ENCODE results near the gene FIZ1. TPM values are rescaled to one million over a fixed set of nuclear protein-coding genes. Genes with fewer than 3 reads are reported as not detected.

Gene FIZ1
- total RNA-seq, 1 donor from 2014 or later, result 4.8 TPM

DNA sequence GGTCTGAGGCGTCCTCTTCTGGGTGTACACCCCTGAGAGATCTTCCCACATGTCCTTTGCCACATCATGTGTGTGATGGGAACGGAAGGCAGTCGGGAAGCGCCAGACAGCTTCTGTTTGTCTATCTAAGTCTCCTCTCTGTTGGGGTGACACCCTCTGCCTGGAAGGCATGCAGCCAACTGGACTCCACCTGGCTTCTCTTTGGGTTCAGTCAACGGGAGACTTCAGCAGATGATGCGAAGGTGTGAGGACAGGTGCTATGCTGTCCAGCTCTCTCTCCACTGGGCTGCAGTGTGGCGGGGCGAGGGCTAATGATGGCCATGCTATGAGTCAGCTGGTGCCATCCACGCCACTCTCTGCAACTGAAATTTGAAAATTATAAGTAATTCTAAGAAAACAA, 39.6 kb downstream of the FIZ1 start:
- no peaks in the 10 kb centered on the region for H3K36me3 ChIP-seq
- Mint-ChIP-seq H3K4me1 (peaks cover 36% of the 10 kb centered on the region), H3K36me3 (no peaks in the 10 kb centered on the region), H3K27ac (peak overlapping the region; percentile 42), H3K9me3 (no peaks in the 10 kb centered on the region), H3K27me3 (ENCODE audit: insufficient read depth, low read depth) (peaks cover 13% of the 10 kb centered on the region), H3K4me3 (no peak overlapping the region)
- H3K27ac ChIP-seq, result no peak overlapping the region
- no peak overlapping the region for H3K4me3 ChIP-seq
- H4K20me1 ChIP-seq (ENCODE audit: low read depth), result no peaks in the 10 kb centered on the region
- no peaks in the 10 kb centered on the region for H3K9me3 ChIP-seq (ENCODE audit: low read depth)
- H2AFZ ChIP-seq (replicated peaks), result no peak overlapping the region
- no peak overlapping the region for H3K4me2 ChIP-seq
- DNase-seq (ENCODE audit: low spot score), result no peak
- no peaks in the 10 kb centered on the region for H3K79me2 ChIP-seq (ENCODE audit: low read depth)
- TF ChIP-seq EZH2 (IDR thresholded peaks at IDR 0.05) (no peak), EZH2phosphoT487 (IDR thresholded peaks at IDR 0.05) (no peak)
- TF ChIP-seq, protein P1, sequence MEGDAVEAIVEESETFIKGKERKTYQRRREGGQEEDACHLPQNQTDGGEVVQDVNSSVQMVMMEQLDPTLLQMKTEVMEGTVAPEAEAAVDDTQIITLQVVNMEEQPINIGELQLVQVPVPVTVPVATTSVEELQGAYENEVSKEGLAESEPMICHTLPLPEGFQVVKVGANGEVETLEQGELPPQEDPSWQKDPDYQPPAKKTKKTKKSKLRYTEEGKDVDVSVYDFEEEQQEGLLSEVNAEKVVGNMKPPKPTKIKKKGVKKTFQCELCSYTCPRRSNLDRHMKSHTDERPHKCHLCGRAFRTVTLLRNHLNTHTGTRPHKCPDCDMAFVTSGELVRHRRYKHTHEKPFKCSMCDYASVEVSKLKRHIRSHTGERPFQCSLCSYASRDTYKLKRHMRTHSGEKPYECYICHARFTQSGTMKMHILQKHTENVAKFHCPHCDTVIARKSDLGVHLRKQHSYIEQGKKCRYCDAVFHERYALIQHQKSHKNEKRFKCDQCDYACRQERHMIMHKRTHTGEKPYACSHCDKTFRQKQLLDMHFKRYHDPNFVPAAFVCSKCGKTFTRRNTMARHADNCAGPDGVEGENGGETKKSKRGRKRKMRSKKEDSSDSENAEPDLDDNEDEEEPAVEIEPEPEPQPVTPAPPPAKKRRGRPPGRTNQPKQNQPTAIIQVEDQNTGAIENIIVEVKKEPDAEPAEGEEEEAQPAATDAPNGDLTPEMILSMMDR (IDR thresholded peaks at IDR 0.05), result no peak
- peaks cover 9% of the 10 kb centered on the region for H3F3A ChIP-seq (ENCODE audit: low read depth)
- H3K27me3 ChIP-seq, result no peaks in the 10 kb centered on the region
- no peak overlapping the region for H3K9ac ChIP-seq
- peaks cover 9% of the 10 kb centered on the region for H3K4me1 ChIP-seq

DNA sequence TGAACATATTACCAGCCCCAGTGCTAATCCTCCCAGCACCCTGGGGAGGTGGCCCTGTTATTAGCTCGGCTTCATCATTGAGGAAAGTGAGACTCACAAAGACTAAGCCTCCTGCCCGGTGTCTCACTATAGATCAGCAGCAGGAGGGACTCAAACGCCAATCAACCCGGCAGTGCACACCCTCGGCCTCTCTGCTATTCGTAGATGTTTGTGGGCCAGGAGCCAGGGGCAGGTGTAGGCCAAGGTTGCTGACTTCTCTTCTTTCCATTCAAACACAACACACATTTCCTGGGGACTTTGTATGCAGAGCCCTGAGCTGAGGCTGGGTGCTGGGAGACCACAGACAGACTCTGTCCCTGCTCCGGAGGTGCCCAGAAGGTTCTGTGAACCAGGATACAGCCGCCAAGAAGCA, 44.6 kb downstream of the FIZ1 start:
- no peaks in the 10 kb centered on the region for H3K27me3 ChIP-seq
- no peaks in the 10 kb centered on the region for H3K36me3 ChIP-seq
- H3K9me3 Mint-ChIP-seq, result no peaks in the 10 kb centered on the region
- peak overlapping the region; percentile 45 for H3K4me2 ChIP-seq
- peaks cover 61% of the 10 kb centered on the region for H3K4me1 Mint-ChIP-seq
- no peak overlapping the region for H2AFZ ChIP-seq (replicated peaks)
- H3K4me3 Mint-ChIP-seq, result peak overlapping the region; percentile 62
- DNase-seq (ENCODE audit: low spot score), result peak; percentile 70
- no peak overlapping the region for H3K4me3 ChIP-seq
- no peak overlapping the region for H3K27ac ChIP-seq
- H3K4me1 ChIP-seq, result peaks cover 48% of the 10 kb centered on the region
- no peak for TF ChIP-seq EZH2 (IDR thresholded peaks at IDR 0.05)
- TF ChIP-seq EZH2phosphoT487 (IDR thresholded peaks at IDR 0.05), result no peak
- TF ChIP-seq, protein P1 (IDR thresholded peaks at IDR 0.05), result no peak
- no peak overlapping the region for H3K9ac ChIP-seq
- no peaks in the 10 kb centered on the region for H3K36me3 Mint-ChIP-seq
- H3F3A ChIP-seq (ENCODE audit: low read depth), result peaks cover 48% of the 10 kb centered on the region
- peak overlapping the region; percentile 85 for H3K27ac Mint-ChIP-seq
- H3K79me2 ChIP-seq (ENCODE audit: low read depth), result no peaks in the 10 kb centered on the region
- no peaks in the 10 kb centered on the region for H3K9me3 ChIP-seq (ENCODE audit: low read depth)
- H4K20me1 ChIP-seq (ENCODE audit: low read depth), result no peaks in the 10 kb centered on the region
- H3K27me3 Mint-ChIP-seq (ENCODE audit: insufficient read depth, low read depth), result peaks cover 20% of the 10 kb centered on the region

DNA sequence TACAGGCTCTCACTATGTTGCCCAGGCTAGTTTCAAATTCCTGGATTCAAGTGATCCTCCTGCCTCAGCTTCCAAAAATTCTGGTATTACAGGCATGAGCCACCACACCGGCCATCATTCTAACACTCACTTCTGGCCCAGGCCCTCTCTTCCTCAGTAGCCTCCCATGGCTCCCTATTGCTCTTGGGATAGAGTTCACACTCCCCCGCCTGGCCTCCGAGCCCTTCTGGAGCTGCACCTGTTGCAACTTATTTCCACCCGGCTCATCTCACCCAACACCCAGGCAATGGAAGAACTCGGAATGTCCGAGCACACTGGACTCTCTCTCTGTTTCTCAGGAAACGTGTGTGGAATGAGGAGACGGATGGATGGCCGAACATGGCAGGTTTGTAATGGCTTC, 45.0 kb downstream of the FIZ1 start:
- Histone ChIP-seq H3K4me3 (no peak overlapping the region), H3F3A (ENCODE audit: low read depth) (peaks cover 53% of the 10 kb centered on the region), H3K4me2 (peak overlapping the region; percentile 45), H3K9ac (no peak overlapping the region), H4K20me1 (ENCODE audit: low read depth) (no peaks in the 10 kb centered on the region), H3K27me3 (no peaks in the 10 kb centered on the region), H3K27ac (no peak overlapping the region), H2AFZ (replicated peaks) (no peak overlapping the region), H3K36me3 (no peaks in the 10 kb centered on the region), H3K4me1 (peaks cover 48% of the 10 kb centered on the region), H3K9me3 (ENCODE audit: low read depth) (no peaks in the 10 kb centered on the region), H3K79me2 (ENCODE audit: low read depth) (no peaks in the 10 kb centered on the region)
- H3K27me3 Mint-ChIP-seq (ENCODE audit: insufficient read depth, low read depth), result peaks cover 20% of the 10 kb centered on the region
- peaks cover 65% of the 10 kb centered on the region for H3K4me1 Mint-ChIP-seq
- DNase-seq (ENCODE audit: low spot score), result no peak
- H3K9me3 Mint-ChIP-seq, result no peaks in the 10 kb centered on the region
- peak overlapping the region; percentile 85 for H3K27ac Mint-ChIP-seq
- TF ChIP-seq EZH2phosphoT487 (IDR thresholded peaks at IDR 0.05) (no peak), EZH2 (IDR thresholded peaks at IDR 0.05) (no peak)
- TF ChIP-seq, protein P1 (IDR thresholded peaks at IDR 0.05), result no peak
- no peaks in the 10 kb centered on the region for H3K36me3 Mint-ChIP-seq
- H3K4me3 Mint-ChIP-seq, result peak overlapping the region; percentile 62

Measured in neural progenitor cell (in vitro differentiated cells).